Lower lobe of right lung (tissue), 2 donors: ENCODE data around the gene TRIM63. TPM values are rescaled to one million over a fixed set of nuclear protein-coding genes. Genes with fewer than 3 reads are reported as not detected.
A peak's percentile ranks its signal among the peaks of the same experiment; 100 is the strongest.
"Not testable (repeated sequence)": the region's sequence is repeated elsewhere in the genome, so short reads cannot be mapped to it uniquely, and the experiment has no call there.

Experiments
- ATAC-seq, 2 donors: fragments of 200-7000 bp; cut with Tn5 transposase; one replicate each; pipeline ENCODE4 v1.9.1; 2020 to 2022; ENCODE audit warnings: mild to moderate bottlenecking in 2 of 2, moderate library complexity in 2 of 2
- DNase-seq: peaks from one replicate; pipeline ENCODE4 v3.0.0-alpha.2; 2020
- H3K27ac ChIP-seq: fragments of 200-600 bp; one replicate; pipeline ENCODE4 v1.8.0; 2022
- H3K27me3 ChIP-seq: fragments of 200-600 bp; one replicate; pipeline ENCODE4 v1.8.0; 2022; ENCODE audit warnings: low read depth
- H3K36me3 ChIP-seq: fragments of 200-600 bp; one replicate; pipeline ENCODE4 v1.8.0; 2022; ENCODE audit warnings: mild to moderate bottlenecking
- H3K4me1 ChIP-seq: fragments of 200-600 bp; one replicate; pipeline ENCODE4 v1.8.0; 2022
- H3K4me3 ChIP-seq: fragments of 200-600 bp; one replicate; pipeline ENCODE4 v1.8.0; 2022; ENCODE audit warnings: mild to moderate bottlenecking
- H3K9me3 ChIP-seq: fragments of 200-600 bp; one replicate; pipeline ENCODE4 v1.8.0; 2022
- intact Hi-C: fragments of 100-400 bp; cut with DNase I; formaldehyde crosslinking; loops from one replicate; pipeline ENCODE4 v1.11.0; 2022
- total RNA-seq: library from RNA; stranded (reverse); fragmentation: NEBNext Ultra II Directional; extraction: Animal tissue kit (Norgen Biotek cat#: 25700); gene quantifications from one replicate; pipeline ENCODE4 v1.2.1, GENCODE V29; 2021
- TF ChIP-seq, protein P1 (sequence below): fragments of 200-600 bp; IDR thresholded peaks from one replicate; pipeline ENCODE4 v1.8.0; 2022; ENCODE audit warnings: antibody characterized with exemption, mild to moderate bottlenecking
- donor health status: DM: no; HTN: yes; CAD: no; lungs with severe emphysema.

The TRIM63 gene
- total RNA-seq, 1 donor from 2014 or later: 0.53 TPM

DNA sequence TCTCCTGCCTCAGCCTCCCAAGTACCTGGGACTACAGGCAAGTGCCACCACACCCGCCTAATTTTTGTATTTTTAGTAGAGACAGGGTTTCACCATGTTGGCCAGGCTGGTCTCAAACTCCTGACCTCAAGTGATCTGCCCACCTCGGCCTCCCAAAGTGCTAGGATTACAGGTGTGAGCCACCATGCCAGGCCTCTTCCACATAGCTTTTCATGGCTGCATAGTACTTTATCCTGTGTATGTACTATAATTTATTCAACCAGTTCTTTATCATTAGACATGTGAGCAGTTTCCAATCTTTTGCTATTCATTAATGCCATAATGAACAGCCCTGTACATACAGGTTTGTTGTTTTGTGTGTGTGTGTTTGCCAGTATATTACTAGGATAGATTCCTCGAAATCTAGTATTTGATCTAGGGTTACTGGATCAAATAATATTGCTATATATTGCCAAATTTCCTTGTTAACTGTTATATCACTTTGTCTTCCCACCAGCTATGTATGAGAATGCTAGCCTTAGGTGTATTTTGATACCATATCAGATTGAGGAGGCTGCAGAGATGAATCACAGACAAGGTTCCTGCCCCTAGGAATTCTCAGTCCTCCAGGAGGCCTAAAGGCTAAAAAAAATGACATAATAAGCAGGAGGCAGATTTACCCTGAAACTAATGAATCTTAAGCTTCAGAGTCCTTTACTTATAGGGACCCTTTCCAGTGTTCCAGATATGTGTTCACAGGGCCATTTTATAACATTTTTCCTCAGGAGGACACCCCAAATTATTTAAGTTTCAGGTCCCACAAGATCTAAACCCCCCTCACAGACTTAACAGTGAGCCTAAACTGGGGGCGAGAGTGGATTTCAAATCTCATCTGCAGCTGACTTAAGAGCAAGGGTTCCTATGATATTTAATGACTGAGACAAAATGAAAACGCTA is 42.1 kb upstream of the TRIM63 start:
- no peak for ATAC-seq
- intact Hi-C loops: loop anchor here (5.0 kb wide), 1 partner anchor 38 kb away; no protein-coding TSS in a partner anchor

DNA sequence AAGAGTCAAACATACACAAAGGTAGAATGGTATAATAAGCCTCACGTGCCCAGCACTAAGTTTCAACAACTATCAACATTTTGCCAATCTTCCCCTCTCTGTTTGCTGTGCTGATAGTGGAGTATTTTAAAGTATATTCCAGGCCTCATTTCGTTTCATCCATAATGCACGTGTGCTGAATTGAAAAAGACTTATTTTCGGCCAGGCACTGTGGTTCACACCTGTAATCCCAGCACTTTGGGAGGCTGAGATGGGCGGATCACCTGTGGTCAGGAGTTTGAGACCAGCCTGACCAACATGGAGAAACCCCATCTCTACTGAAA is 37.8 kb upstream of the TRIM63 start:
- H3K4me1 ChIP-seq, H3K36me3 ChIP-seq, H3K27ac ChIP-seq, ATAC-seq, H3K4me3 ChIP-seq, H3K9me3 ChIP-seq, H3K27me3 ChIP-seq, DNase-seq: not testable (repeated sequence)
- TF ChIP-seq, protein P1, sequence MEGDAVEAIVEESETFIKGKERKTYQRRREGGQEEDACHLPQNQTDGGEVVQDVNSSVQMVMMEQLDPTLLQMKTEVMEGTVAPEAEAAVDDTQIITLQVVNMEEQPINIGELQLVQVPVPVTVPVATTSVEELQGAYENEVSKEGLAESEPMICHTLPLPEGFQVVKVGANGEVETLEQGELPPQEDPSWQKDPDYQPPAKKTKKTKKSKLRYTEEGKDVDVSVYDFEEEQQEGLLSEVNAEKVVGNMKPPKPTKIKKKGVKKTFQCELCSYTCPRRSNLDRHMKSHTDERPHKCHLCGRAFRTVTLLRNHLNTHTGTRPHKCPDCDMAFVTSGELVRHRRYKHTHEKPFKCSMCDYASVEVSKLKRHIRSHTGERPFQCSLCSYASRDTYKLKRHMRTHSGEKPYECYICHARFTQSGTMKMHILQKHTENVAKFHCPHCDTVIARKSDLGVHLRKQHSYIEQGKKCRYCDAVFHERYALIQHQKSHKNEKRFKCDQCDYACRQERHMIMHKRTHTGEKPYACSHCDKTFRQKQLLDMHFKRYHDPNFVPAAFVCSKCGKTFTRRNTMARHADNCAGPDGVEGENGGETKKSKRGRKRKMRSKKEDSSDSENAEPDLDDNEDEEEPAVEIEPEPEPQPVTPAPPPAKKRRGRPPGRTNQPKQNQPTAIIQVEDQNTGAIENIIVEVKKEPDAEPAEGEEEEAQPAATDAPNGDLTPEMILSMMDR: peak; percentile 17
- intact Hi-C loops: loop anchor here (5.0 kb wide), 1 partner anchor 42 kb away; no protein-coding TSS in a partner anchor

More for the DNA sequence above, 42.1 kb upstream of the TRIM63 start:
- H3K4me1 ChIP-seq: peaks cover 32% of the 10 kb centered on the region
- DNase-seq: no peak
- no peaks in the 10 kb centered on the region for H3K9me3 ChIP-seq
- H3K36me3 ChIP-seq: peaks cover 8% of the 10 kb centered on the region
- H3K27me3 ChIP-seq: no peaks in the 10 kb centered on the region
- H3K4me3 ChIP-seq: no peak overlapping the region
- TF ChIP-seq, protein P1: no peak
- no peak overlapping the region for H3K27ac ChIP-seq

DNA sequence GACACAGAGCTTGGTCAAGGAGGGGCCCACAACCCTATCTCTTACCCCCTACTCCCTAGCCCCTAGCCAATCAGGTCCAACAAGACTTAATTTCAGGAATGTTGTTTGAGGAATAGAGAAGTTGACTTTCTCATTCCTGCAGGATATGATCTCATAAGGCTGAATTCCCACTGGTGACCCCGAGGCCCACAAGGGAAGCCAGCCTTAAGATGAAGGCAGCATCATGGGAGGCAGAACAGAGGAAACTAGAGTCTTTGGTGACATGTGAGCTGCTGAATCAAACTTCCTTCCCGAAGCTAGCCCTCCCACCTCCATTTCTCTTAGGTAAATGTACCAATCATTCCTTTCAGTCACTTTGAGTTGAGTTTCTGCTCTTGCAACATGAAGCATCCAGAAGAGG is 35.1 kb upstream of the TRIM63 start:
- TF ChIP-seq, protein P1: no peak
- DNase-seq: no peak

DNA sequence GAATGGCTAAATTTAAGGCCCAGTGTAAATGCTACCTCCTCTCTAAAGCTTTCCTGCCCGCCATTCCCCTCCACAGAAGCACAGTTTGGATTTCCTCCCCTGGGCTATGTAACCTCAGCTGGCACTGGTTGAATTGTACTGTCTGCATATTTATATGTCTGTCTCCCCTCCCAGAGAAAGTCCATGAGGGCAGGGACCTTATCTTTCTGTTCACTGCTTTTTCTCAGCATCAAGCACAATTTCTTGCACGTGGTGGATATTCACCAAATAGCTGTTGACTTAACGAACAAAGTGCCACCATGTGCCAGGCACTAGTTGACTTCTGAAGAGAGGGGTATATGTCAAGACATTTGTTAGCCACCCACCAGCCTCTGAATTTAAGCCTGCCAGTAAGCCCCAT is 34.7 kb upstream of the TRIM63 start:
- intact Hi-C loops: no loop called here
- Histone ChIP-seq H3K4me1 (peaks cover 7% of the 10 kb centered on the region), H3K4me3 (no peak overlapping the region), H3K27ac (no peak overlapping the region), H3K27me3 (no peaks in the 10 kb centered on the region), H3K9me3 (no peaks in the 10 kb centered on the region), H3K36me3 (no peaks in the 10 kb centered on the region)
- DNase-seq: no peak
- ATAC-seq: no peak
- TF ChIP-seq, protein P1: no peak

More for the DNA sequence above, 35.1 kb upstream of the TRIM63 start:
- H3K4me3 ChIP-seq: no peak overlapping the region
- H3K27ac ChIP-seq: no peak overlapping the region
- no peak for ATAC-seq
- intact Hi-C loops: no loop called here
- H3K9me3 ChIP-seq: no peaks in the 10 kb centered on the region
- H3K27me3 ChIP-seq: no peaks in the 10 kb centered on the region
- no peaks in the 10 kb centered on the region for H3K36me3 ChIP-seq
- H3K4me1 ChIP-seq: peaks cover 7% of the 10 kb centered on the region

DNA sequence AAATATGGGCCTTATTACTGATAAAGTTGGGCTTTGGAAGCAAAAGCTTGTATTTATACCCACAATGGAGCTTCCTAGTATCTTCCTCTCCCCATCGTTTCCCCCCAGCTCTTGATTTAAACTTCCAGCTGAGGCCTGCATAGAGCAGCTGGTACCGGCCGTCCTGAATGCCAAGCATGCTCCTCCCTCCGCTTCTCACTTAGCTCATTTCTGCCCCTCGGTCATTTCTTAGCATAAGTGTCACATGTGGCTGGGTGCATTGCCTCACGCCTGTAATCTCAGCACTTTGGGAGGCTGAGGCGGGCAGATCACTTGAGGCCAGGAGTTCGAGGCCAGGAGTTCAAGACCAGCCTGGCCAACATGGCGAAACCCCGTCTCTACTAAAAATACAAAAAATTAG is 32.8 kb upstream of the TRIM63 start:
- intact Hi-C loops, H3K9me3 ChIP-seq, ATAC-seq, H3K27ac ChIP-seq, DNase-seq, H3K27me3 ChIP-seq, H3K4me1 ChIP-seq, H3K36me3 ChIP-seq, H3K4me3 ChIP-seq: not testable (repeated sequence)

DNA sequence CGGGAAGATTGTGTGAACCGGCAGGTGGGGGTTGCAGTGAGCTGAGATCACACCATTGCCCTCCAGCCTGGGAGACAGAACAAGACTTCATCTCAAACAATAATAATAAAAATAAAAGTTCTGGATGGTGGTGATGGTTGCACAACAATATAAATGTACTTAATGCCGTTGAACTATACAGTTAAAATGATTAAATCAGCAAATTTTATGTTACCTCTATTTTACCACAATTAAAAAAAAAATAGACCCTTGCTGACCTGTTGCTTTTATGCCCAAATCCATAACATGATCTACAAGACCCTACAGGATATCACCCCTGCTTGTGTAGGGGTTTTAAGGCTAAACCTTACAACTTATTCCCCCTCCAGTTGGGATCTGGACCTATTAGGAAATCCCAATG is 32.4 kb upstream of the TRIM63 start:
- Histone ChIP-seq H3K27me3 (no peaks in the 10 kb centered on the region), H3K36me3 (no peaks in the 10 kb centered on the region), H3K27ac (no peak overlapping the region), H3K9me3 (no peaks in the 10 kb centered on the region), H3K4me3 (no peak overlapping the region), H3K4me1 (peaks cover 3% of the 10 kb centered on the region)
- TF ChIP-seq, protein P1: no peak
- ATAC-seq (no peak), DNase-seq (no peak)
- intact Hi-C loops: no loop called here
